GM20000 (cell line): ENCODE results near the gene PRPS2.
A peak's percentile ranks its signal among the peaks of the same experiment; 100 is the strongest.

Experiments used
- DNase-seq: peaks from one replicate; pipeline ENCODE4 v3.0.0; 2012; ENCODE audit warnings: low spot score
- CTCF ChIP-seq: IDR thresholded peaks from 2 replicates; pipeline ENCODE4 v1.5.1; 2012; ENCODE audit warnings: mild to moderate bottlenecking, control low read depth; ENCODE audit errors: extremely low read depth, missing control alignments

The PRPS2 gene

DNA sequence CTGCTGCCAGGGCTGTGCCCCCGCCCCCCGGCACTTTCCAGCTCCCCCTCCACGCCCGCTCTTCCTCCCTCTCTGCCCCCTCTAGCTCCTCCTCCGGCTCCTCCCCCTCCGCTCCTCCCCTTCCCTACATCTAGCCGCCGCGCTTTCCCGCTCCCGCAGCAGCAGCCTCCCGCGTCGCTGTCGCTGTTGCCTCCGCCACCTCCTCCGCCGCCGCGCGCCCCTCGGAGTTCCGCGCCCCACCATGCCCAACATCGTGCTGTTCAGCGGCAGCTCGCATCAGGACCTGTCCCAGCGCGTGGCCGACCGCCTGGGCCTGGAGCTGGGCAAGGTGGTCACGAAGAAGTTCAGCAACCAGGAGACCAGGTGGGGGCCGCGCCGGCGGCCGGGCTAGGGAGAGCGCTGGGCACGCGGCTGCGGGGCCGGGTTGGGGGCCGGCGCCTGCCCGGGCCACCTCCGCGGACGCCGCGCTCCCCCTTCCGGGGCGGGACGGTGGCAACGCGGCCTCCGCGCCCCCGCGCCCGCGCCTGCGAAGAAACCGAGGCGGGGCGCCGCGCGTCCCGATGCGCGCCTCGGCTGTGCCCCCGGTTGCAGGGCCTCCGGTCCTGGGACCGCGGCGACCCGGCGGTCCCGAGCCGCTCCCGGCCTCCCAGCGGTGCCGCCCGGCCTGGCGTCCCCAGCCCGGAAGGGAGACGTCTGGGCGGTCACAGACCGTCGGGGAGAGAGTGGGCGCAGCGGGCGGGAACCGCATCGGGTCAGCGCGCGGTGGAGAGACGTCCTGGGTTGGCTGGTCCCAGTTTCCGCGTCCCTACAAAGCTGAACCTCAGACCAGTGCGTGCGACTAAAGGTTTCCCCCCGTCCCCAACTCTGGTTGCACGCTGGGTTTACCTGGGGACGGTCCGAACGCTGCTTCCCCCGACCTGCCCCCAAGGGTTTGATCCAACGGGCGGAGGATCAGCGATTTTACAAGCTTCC is at the start of gene PRPS2:
Gene PRPS2 (plus strand): TSS at position 156 of the 972 bp plus-strand sequence. CDS start 86 bp downstream, at position 242.
- no peak for TF ChIP-seq CTCF
- peak; percentile 87 for DNase-seq

DNA sequence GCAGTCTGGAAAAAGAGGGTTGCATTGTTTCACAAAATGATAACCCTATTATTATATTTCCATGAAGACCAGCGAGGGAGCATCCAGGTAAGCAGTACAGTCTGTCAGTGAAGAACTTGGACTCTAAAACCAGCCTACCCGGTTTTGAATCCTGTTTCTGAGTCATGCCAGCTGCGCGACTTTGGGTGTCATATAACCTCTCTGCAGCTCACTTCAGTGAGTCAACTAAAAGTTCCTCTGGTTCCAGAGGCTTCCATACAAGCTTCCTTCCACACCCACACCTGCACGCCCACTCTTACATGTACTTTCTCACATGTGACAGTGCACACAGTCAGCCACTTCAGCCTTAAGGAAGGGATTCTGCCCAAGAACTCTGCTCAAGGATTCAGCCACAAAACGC is 49.8 kb upstream of the PRPS2 start:
- DNase-seq: no peak
- TF ChIP-seq CTCF: no peak

- no peak for TF ChIP-seq CTCF
- DNase-seq: no peak
Measured at GRCh38 chrX:12747433-12747832, 43.8 kb upstream of the PRPS2 start.

DNA sequence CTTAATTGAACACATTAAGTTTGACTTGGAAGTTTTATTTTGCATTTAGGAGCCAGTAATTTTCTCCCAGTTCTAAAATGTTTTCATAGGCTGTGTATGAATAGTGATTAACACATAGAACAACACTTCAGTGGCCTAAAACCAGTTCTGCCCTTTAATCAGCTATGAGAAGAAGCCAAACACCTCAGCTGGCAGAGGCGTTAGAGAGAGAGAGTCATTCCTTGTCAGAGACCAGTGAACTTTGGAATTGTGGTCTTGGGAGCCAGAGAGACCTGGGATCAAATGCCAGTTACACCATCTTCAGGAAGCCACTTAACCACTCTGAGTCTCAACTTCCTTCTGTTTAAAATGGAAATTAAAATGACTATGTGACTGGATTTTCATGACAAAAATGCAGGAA is 39.3 kb upstream of the PRPS2 start:
- no peak for TF ChIP-seq CTCF
- no peak for DNase-seq

GRCh38 chrX:12753366-12753765 is 37.8 kb upstream of the PRPS2 start:
- DNase-seq: no peak
- no peak for TF ChIP-seq CTCF

- no peak for TF ChIP-seq CTCF
- DNase-seq: peak; percentile 2
Measured at GRCh38 chrX:12758291-12758690, 32.9 kb upstream of the PRPS2 start.

DNA sequence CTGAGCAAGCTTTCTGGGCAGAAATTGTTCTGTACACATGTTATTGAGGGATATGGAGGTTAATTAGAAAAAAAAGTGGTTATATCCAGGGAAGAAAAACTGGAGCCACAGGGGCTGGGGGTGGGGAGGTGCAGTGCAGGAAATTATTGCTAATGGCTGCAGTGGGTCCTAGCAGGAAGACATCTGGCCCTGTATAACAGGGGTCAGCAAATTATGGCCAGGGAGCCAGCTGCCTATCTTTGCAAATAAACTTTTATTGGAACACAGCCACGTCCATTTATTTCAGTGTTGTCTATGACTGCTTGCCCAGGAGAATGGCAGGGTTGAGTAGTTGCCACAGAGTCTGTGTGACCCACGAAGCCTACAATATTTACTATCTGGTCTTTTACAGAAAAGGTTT is 23.4 kb upstream of the PRPS2 start:
- DNase-seq: no peak
- TF ChIP-seq CTCF: no peak
